CD8-positive, alpha-beta memory T cell (primary cell): ENCODE data around the gene SPTBN2. TPM values are rescaled to one million over a fixed set of nuclear protein-coding genes. Genes with fewer than 3 reads are reported as not detected.
A peak's percentile ranks its signal among the peaks of the same experiment; 100 is the strongest.

Source experiments
- CTCF ChIA-PET: fragments of 350-600 bp; sonication (Branson Sonifier 250); formaldehyde crosslinking; loops from one replicate; lab custom pipeline; 2021; ENCODE audit warnings: antibody characterized with exemption; lab: Charles Lee
- POLR2A ChIA-PET: fragments of 350-600 bp; sonication (Branson Sonifier 250); formaldehyde crosslinking; loops from one replicate; lab custom pipeline; 2021; ENCODE audit warnings: antibody characterized with exemption; lab: Charles Lee
- DNase-seq, 5 donors: peaks; one replicate each; pipeline versions ENCODE4 v3.0.0 to v3.0.0-alpha.2; 2020 to 2022; ENCODE audit warnings: mixed read lengths in 1 of 5
- H3K27ac ChIP-seq: one replicate; pipeline ENCODE4 v1.7.0; 2013; ENCODE audit warnings: low read depth, mild to moderate bottlenecking, low read length, moderate library complexity
- H3K27me3 ChIP-seq: 2 replicates; pipeline ENCODE4 v1.7.0; 2013; ENCODE audit warnings: low read length, mild to moderate bottlenecking; ENCODE audit not compliant: insufficient read depth, poor library complexity, severe bottlenecking
- H3K36me3 ChIP-seq: 2 replicates; pipeline ENCODE4 v1.7.0; 2013; ENCODE audit warnings: mild to moderate bottlenecking, low read length, moderate library complexity; ENCODE audit not compliant: insufficient read depth
- H3K4me1 ChIP-seq: 2 replicates; pipeline ENCODE4 v1.7.0; 2013; ENCODE audit warnings: mild to moderate bottlenecking, low read length, moderate library complexity; ENCODE audit not compliant: insufficient read depth
- H3K4me3 ChIP-seq: 2 replicates; pipeline ENCODE4 v1.7.0; 2013; ENCODE audit warnings: mild to moderate bottlenecking, low read length
- H3K9me3 ChIP-seq: 2 replicates; pipeline ENCODE4 v1.7.0; 2013; ENCODE audit warnings: mild to moderate bottlenecking, low read length
- H3K27ac Mint-ChIP-seq, 8 donors: one replicate each; pipeline ENCODE4 v1.8.0; 2020 to 2021; ENCODE audit warnings: mixed read lengths in 8 of 8, mild to moderate bottlenecking in 6 of 8, inconsistent platforms in 3 of 8, moderate library complexity in 3 of 8
- H3K27me3 Mint-ChIP-seq, 2 donors: one replicate each; pipeline ENCODE4 v1.8.0; 2020 to 2021; ENCODE audit warnings: mixed read lengths in 2 of 2, mild to moderate bottlenecking in 1 of 2, moderate library complexity in 1 of 2
- H3K36me3 Mint-ChIP-seq, 3 donors: one replicate each; pipeline ENCODE4 v1.8.0; 2020 to 2021; ENCODE audit warnings: mixed read lengths in 3 of 3, inconsistent platforms in 1 of 3, mild to moderate bottlenecking in 1 of 3
- H3K4me1 Mint-ChIP-seq, 3 donors: one replicate each; pipeline ENCODE4 v1.8.0; 2020 to 2021; ENCODE audit warnings: mixed read lengths in 3 of 3, inconsistent platforms in 1 of 3, mild to moderate bottlenecking in 1 of 3
- H3K4me3 Mint-ChIP-seq, 7 donors: one replicate each; pipeline ENCODE4 v1.8.0; 2020 to 2021; ENCODE audit warnings: mixed read lengths in 7 of 7, mild to moderate bottlenecking in 6 of 7, moderate library complexity in 4 of 7, inconsistent platforms in 2 of 7
- H3K9me3 Mint-ChIP-seq, 5 donors: one replicate each; pipeline ENCODE4 v1.8.0; 2020 to 2022; ENCODE audit warnings: mixed read lengths in 5 of 5, mild to moderate bottlenecking in 3 of 5, moderate library complexity in 2 of 5, inconsistent platforms in 1 of 5
- polyA plus RNA-seq: library from polyadenylated mRNA; unstranded; fragments of 300-500 nt; fragmentation: Illumina TruSeq; gene quantifications from one replicate; pipeline ENCODE4 v1.2.3, GENCODE V29; 2021
- total RNA-seq, 2 experiments: library from RNA; stranded (reverse); gene quantifications; one replicate each; pipeline ENCODE4 v1.2.3, GENCODE V29; 2021

Gene SPTBN2
- total and polyA plus RNA-seq, 3 experiments from 2014 or later = 0.81 to 0.84 TPM; not detected in 1

DNA sequence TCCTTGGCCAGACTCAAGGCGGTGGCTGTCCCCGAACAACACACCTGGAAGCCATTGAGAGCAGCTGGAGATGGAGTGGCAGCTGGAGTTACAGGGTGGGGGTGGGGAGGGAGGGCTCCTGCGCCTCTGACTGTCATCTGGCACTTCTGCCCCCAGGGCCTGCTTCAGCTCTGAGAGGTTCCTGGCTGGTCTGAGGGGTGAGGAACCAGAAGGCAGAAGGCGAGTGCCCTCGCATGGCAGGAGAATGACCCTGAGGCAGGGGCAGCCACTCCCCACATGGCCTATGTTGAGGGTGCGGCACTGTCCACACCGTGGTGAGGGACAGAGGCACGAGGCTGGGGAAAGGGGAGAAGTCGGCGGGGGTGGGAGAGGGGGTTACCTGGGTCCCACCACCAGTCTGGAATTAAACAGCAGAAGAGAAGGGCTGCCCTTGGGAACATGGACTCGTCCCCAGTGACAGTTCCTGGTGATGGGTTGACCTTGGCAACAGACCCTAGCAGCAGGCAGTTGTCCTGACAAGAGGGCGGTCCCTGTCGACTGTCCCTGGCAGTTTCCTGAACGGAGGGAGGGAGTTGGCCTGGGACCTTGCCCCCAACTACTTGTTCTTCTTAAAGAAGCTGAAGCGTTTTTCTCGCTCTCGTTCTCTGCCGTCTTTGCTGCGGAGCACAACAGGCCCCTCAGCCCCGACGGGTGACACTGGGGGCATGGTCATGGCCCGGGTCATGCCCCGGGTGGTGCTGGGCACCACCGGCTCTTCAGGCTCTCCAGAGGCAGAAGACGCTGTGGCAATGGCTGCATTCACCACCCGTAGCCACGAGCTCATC lies 43.5 kb downstream of the SPTBN2 start:
- DNase-seq = no peak
- no peak overlapping the region for H3K27ac ChIP-seq
- no peaks in the 10 kb centered on the region for H3K9me3 Mint-ChIP-seq
- no peaks in the 10 kb centered on the region for H3K27me3 ChIP-seq
- no peaks in the 10 kb centered on the region for H3K36me3 Mint-ChIP-seq
- no peaks in the 10 kb centered on the region for H3K27me3 Mint-ChIP-seq
- no peak overlapping the region for H3K4me3 ChIP-seq
- no peak overlapping the region for H3K4me3 Mint-ChIP-seq
- no peaks in the 10 kb centered on the region for H3K9me3 ChIP-seq
- ChIA-PET CTCF (no interaction called here), POLR2A (interaction anchor here (0.7 kb wide), 1 partner anchor 7 kb away, joined by 5 read pairs; no protein-coding TSS in a partner anchor)
- H3K27ac Mint-ChIP-seq = no peak overlapping the region
- no peaks in the 10 kb centered on the region for H3K4me1 Mint-ChIP-seq
- no peaks in the 10 kb centered on the region for H3K4me1 ChIP-seq
- no peaks in the 10 kb centered on the region for H3K36me3 ChIP-seq

DNA sequence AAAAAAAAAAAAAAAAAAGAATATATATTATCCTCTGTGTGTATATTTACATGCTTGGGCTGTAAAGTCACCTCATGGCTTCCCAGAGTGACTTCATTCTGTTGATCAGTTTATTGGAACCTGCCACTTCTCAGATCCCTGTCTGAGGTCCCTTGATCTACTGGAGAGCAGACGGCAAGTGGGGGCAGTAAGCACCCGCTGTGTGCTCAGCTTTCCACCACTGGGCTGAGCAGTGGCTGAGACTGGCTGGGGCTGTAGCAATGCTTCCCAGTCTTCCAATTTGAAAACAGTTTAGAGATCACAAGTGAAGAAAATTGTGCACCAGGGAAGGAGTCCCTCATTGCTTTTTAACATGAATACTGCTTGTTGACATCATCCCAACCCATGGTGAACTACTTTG lies 44.4 kb downstream of the SPTBN2 start:
- DNase-seq = no peak
- H3K27ac ChIP-seq = no peak overlapping the region
- no peaks in the 10 kb centered on the region for H3K4me1 ChIP-seq
- H3K27me3 Mint-ChIP-seq = no peaks in the 10 kb centered on the region
- H3K9me3 ChIP-seq = no peaks in the 10 kb centered on the region
- no peaks in the 10 kb centered on the region for H3K4me1 Mint-ChIP-seq
- CTCF ChIA-PET = no interaction called here
- H3K9me3 Mint-ChIP-seq = no peaks in the 10 kb centered on the region
- H3K27ac Mint-ChIP-seq = no peak overlapping the region
- no peak overlapping the region for H3K4me3 ChIP-seq
- POLR2A ChIA-PET = interaction anchor here (0.7 kb wide), 1 partner anchor 8 kb away, joined by 5 read pairs; no protein-coding TSS in a partner anchor
- H3K4me3 Mint-ChIP-seq = no peak overlapping the region
- H3K36me3 ChIP-seq = no peaks in the 10 kb centered on the region
- no peaks in the 10 kb centered on the region for H3K27me3 ChIP-seq
- no peaks in the 10 kb centered on the region for H3K36me3 Mint-ChIP-seq

DNA sequence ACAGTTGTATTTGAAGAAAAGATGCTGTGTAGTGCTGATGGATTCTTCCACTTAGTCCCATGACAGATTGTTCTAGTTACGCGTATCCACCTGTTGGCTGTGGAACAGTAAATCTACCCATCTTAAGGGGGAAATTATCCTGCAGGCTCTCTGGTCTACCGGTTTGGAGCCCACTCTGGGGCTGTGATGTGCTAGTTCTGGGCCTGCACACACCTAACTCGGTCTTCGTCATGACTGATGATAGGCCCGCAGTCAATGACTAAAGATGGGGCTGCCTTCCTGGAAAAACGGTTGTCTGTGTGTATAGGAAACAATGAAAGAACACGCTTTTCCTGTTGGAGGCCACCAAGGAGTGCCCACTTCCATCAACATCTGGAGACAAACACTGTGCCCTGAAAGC lies 45.1 kb downstream of the SPTBN2 start:
- Mint-ChIP-seq H3K9me3 (no peaks in the 10 kb centered on the region), H3K4me3 (no peak overlapping the region), H3K36me3 (no peaks in the 10 kb centered on the region), H3K4me1 (no peaks in the 10 kb centered on the region), H3K27me3 (no peaks in the 10 kb centered on the region), H3K27ac (no peak overlapping the region)
- Histone ChIP-seq H3K4me1 (peaks cover 2% of the 10 kb centered on the region), H3K4me3 (no peak overlapping the region), H3K27ac (no peak overlapping the region), H3K9me3 (no peaks in the 10 kb centered on the region), H3K27me3 (no peaks in the 10 kb centered on the region), H3K36me3 (no peaks in the 10 kb centered on the region)
- ChIA-PET CTCF (no interaction called here), POLR2A (no interaction called here)
- DNase-seq = no peak

GRCh38 chr11:66680966-66681645 lies 47.9 kb downstream of the SPTBN2 start:
- peak overlapping the region in 1 of 8 donors; percentile 22 for H3K27ac Mint-ChIP-seq
- Histone ChIP-seq H3K27ac (no peak overlapping the region), H3K4me1 (peaks cover 22% of the 10 kb centered on the region), H3K27me3 (no peaks in the 10 kb centered on the region), H3K9me3 (no peaks in the 10 kb centered on the region), H3K4me3 (no peak overlapping the region), H3K36me3 (no peaks in the 10 kb centered on the region)
- ChIA-PET POLR2A (interaction anchor here (0.6 to 0.9 kb wide), 2 partner anchors 8 to 103 kb away, joined by 3 read pairs; no protein-coding TSS in a partner anchor), CTCF (interaction anchor here (1.4 to 6.5 kb wide), 2 partner anchors 102 to 122 kb away, joined by 3 to 135 read pairs; no protein-coding TSS in a partner anchor)
- peak in 1 of 5 donors; percentile 27 for DNase-seq
- H3K4me3 Mint-ChIP-seq = peak overlapping the region in 1 of 7 donors; percentile 53
- H3K9me3 Mint-ChIP-seq = no peaks in the 10 kb centered on the region
- peaks cover 18 to 25% (median 24%) of the 10 kb centered on the region in 3 donors for H3K4me1 Mint-ChIP-seq
- H3K36me3 Mint-ChIP-seq = peaks cover 0 to 13% (median 3%) of the 10 kb centered on the region in 3 donors
- H3K27me3 Mint-ChIP-seq = no peaks in the 10 kb centered on the region

DNA sequence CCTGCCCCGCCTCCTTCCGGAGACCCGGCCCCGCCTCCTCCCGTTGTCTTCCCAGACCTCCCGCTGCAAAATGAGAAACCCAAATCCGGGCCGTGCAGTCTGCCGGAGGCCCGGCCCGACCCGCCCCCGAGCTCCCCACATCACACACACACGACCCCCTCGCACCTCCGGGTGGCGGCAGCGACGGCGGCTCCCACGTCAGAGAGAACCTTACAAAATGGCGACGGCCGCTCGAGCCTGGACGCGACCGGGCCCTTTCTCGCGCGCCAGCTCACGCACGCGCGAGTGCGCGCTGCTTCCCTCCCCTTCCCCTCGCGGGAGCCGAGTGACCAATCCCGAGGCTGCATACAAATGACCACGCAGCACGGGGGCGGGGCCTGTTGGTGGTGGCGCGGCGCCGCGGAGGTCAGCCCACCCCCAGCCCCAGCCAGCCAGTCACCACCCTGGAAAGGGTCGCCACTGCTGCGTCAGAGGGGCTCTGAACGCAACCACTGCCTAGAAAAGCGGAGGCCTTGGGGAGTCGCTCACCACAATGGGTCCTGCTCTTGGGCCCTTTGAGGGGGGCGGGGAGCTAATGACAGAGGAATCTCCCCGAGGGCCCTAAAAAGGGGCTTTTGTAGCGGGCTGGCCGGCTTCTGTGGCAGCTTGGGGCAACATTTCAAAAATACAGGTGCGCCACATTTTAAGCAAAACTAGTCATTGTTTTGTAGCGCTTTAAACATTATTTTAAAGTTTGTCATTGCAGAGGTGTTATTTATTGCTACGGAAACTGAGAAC lies 51.2 kb downstream of the SPTBN2 start, which contains the start of gene RBM4B:
Gene RBM4B (minus strand): TSS at position 289 of the 777 bp plus-strand sequence. CDS start 808 bp downstream, outside the sequence.
- Mint-ChIP-seq H3K4me3 (peak within 1 kb of the TSS; percentile 90 to 99 (median 95)), H3K27me3 (no peaks in the 10 kb centered on the region), H3K36me3 (peaks cover 0 to 18% (median 3%) of the 10 kb centered on the region in 3 donors), H3K9me3 (no peaks in the 10 kb centered on the region), H3K4me1 (peaks cover 34 to 50% (median 42%) of the 10 kb centered on the region in 3 donors), H3K27ac (peak within 1 kb of the TSS; percentile 98 to 100 (median 100))
- CTCF ChIA-PET = interaction anchor here (0.7 to 6.5 kb wide), 40 partner anchors 9 to 292 kb away, joined by 3 to 135 read pairs (median 5); partner anchors contain the start of genes ACTN3, CCDC87, CCS and CTSF
- peak; percentile 95 to 98 (median 97) for DNase-seq
- Histone ChIP-seq H3K27ac (peak within 1 kb of the TSS; percentile 100), H3K27me3 (no peaks in the 10 kb centered on the region), H3K9me3 (no peaks in the 10 kb centered on the region), H3K36me3 (no peaks in the 10 kb centered on the region), H3K4me3 (peak within 1 kb of the TSS; percentile 99), H3K4me1 (peaks cover 43% of the 10 kb centered on the region)
- POLR2A ChIA-PET = interaction anchor here (0.6 to 2.6 kb wide), 22 partner anchors 9 to 817 kb away, joined by 3 to 41 read pairs (median 7); partner anchors contain the start of genes ACTN3, CCDC87, CCS and CTSF

GRCh38 chr11:66676931-66677598 lies 52.0 kb downstream of the SPTBN2 start:
- H3K27me3 ChIP-seq = no peaks in the 10 kb centered on the region
- H3K36me3 Mint-ChIP-seq = peaks cover 0 to 18% (median 3%) of the 10 kb centered on the region in 3 donors
- H3K4me1 Mint-ChIP-seq = peaks cover 35 to 51% (median 43%) of the 10 kb centered on the region in 3 donors
- H3K9me3 Mint-ChIP-seq = no peaks in the 10 kb centered on the region
- peak overlapping the region; percentile 98 to 100 (median 100) for H3K27ac Mint-ChIP-seq
- ChIA-PET POLR2A (interaction anchor here (0.6 to 2.6 kb wide), 18 partner anchors 9 to 255 kb away, joined by 3 to 41 read pairs (median 8); partner anchors contain the start of genes ACTN3, CCDC87, CCS and DPP3), CTCF (interaction anchor here (0.6 to 6.5 kb wide), 23 partner anchors 9 to 273 kb away, joined by 3 to 135 read pairs (median 8); partner anchors contain the start of genes ACTN3, CCDC87, CCS and CTSF)
- H3K27me3 Mint-ChIP-seq = no peaks in the 10 kb centered on the region
- H3K36me3 ChIP-seq = no peaks in the 10 kb centered on the region
- no peak for DNase-seq
- H3K9me3 ChIP-seq = no peaks in the 10 kb centered on the region
- peak overlapping the region; percentile 100 for H3K27ac ChIP-seq
- H3K4me3 Mint-ChIP-seq = peak overlapping the region; percentile 90 to 99 (median 95)
- H3K4me3 ChIP-seq = peak overlapping the region; percentile 99
- H3K4me1 ChIP-seq = peaks cover 43% of the 10 kb centered on the region
